HepG2 (cell line): ENCODE results near the gene ZNF513. TPM values are rescaled to one million over a fixed set of nuclear protein-coding genes. Genes with fewer than 3 reads are reported as not detected.
A peak's percentile ranks its signal among the peaks of the same experiment; 100 is the strongest.

Experiments
- ATAC-seq: fragments of 200-7000 bp; cut with Tn5 transposase; 3 replicates; pipeline ENCODE4 v1.9.1; 2020; ENCODE audit warnings: mild to moderate bottlenecking, moderate library complexity
- BruUV-seq: library from RNA; stranded (reverse); fragments of 400-500 nt; replicated peaks from 2 replicates; lab custom pipeline; 2021; lab: Mats Ljungman, UMichigan
- CTCF ChIA-PET: fragments of 300-600 bp; formaldehyde crosslinking; extraction: SDS; loops from one replicate; lab custom pipeline; 2021; ENCODE audit warnings: low total read pairs, inconsistent platforms, low intra/inter-chr PET ratio; lab: Yijun Ruan, JAX
- POLR2A ChIA-PET: fragments of 350-600 bp; sonication (Branson Sonifier 250); formaldehyde crosslinking; loops from one replicate; lab custom pipeline; 2020; ENCODE audit warnings: antibody characterized with exemption, inconsistent platforms; lab: Yijun Ruan, JAX
- DNase-seq: peaks from one replicate; pipeline ENCODE4 v3.0.0-alpha.2; 2015; ENCODE audit warnings: low spot score
- FAIRE-seq: peaks from 3 replicates; lab custom pipeline; 2011; peaks lifted over from hg19 to GRCh38; lab: Jason Lieb, UNC
- H2AFZ ChIP-seq: one replicate; pipeline ENCODE4 v1.6.1; 2011; ENCODE audit warnings: low read length, inconsistent platforms
- H3K27ac ChIP-seq: fragments of 300-600 bp; 3 replicates; pipeline ENCODE4 v1.8.0; 2011; ENCODE audit warnings: mixed run types, mild to moderate bottlenecking, mixed read lengths, low read length, inconsistent platforms; ENCODE audit not compliant: insufficient read depth; ENCODE audit errors: extremely low read length
- H3K27me3 ChIP-seq, 2 experiments: fragments of 200-600 bp in 1 of 2; 2 replicates in 1 of 2; 3 replicates in 1 of 2; pipeline versions ENCODE4 v1.6.0 to v1.8.0; 2011; ENCODE audit warnings: low read length in 2 of 2, mild to moderate bottlenecking in 2 of 2, moderate library complexity in 2 of 2, inconsistent platforms in 1 of 2; ENCODE audit not compliant: insufficient read depth in 2 of 2, control insufficient read depth in 1 of 2
- H3K36me3 ChIP-seq, 2 experiments: fragments of 200-600 bp in 1 of 2; replicated peaks in 1 of 2; 2 replicates in 1 of 2; 3 replicates in 1 of 2; pipeline versions ENCODE4 v1.5.1 to v1.8.0; 2011; ENCODE audit warnings: low read length in 2 of 2, inconsistent platforms in 1 of 2; ENCODE audit not compliant: insufficient read depth in 2 of 2, control insufficient read depth in 1 of 2
- H3K4me1 ChIP-seq: 2 replicates; pipeline ENCODE4 v1.5.1; 2012; ENCODE audit warnings: low read length, inconsistent platforms; ENCODE audit not compliant: insufficient read depth
- H3K4me2 ChIP-seq: 2 replicates; pipeline ENCODE4 v1.6.0; 2011; ENCODE audit warnings: low read depth, low read length, inconsistent platforms
- H3K4me3 ChIP-seq, 3 experiments: fragments of 200-600 bp in 1 of 3; sonication (generic), shearing (Covaris generic) in 1 of 3; replicated peaks in 1 of 3; 2 replicates each; pipeline ENCODE4 v1.5.1; 2011 to 2016; ENCODE audit warnings: low read length in 3 of 3, inconsistent platforms in 2 of 3, low read depth in 2 of 3, mild to moderate bottlenecking in 2 of 3, control low read depth in 1 of 3, mixed read lengths in 1 of 3; ENCODE audit not compliant: insufficient read depth in 1 of 3
- H3K79me2 ChIP-seq: one replicate; pipeline ENCODE4 v1.6.1; 2011; ENCODE audit warnings: low read length, inconsistent platforms; ENCODE audit not compliant: insufficient read depth
- H3K9ac ChIP-seq: 2 replicates; pipeline ENCODE4 v1.6.0; 2011; ENCODE audit warnings: mild to moderate bottlenecking, low read depth, low read length, inconsistent platforms; ENCODE audit not compliant: insufficient read depth
- H3K9me3 ChIP-seq: 2 replicates; pipeline ENCODE4 v1.5.1; 2012; ENCODE audit warnings: mild to moderate bottlenecking, low read length
- H4K20me1 ChIP-seq: 2 replicates; pipeline ENCODE4 v1.6.0; 2011; ENCODE audit warnings: inconsistent platforms, mild to moderate bottlenecking, low read length, moderate library complexity; ENCODE audit not compliant: insufficient read depth
- ARID4A ChIP-seq: sonication (generic); formaldehyde crosslinking; IDR thresholded peaks from 2 replicates; pipeline ENCODE4 v1.5.0; 2020; ENCODE audit warnings: mild to moderate bottlenecking, missing genetic modification reagents, borderline replicate concordance
- DZIP1 ChIP-seq: sonication (generic); formaldehyde crosslinking; IDR thresholded peaks from 2 replicates; pipeline ENCODE4 v1.5.0; 2020; ENCODE audit warnings: mild to moderate bottlenecking, missing genetic modification reagents
- LBX2 ChIP-seq: sonication (generic); formaldehyde crosslinking; IDR thresholded peaks from 2 replicates; pipeline ENCODE4 v1.5.0; 2020; ENCODE audit warnings: missing genetic modification reagents, mild to moderate bottlenecking, borderline replicate concordance
- MAX ChIP-seq: IDR thresholded peaks from 2 replicates; pipeline ENCODE4 v1.6.1; 2012; ENCODE audit warnings: inconsistent platforms
- SIX4 ChIP-seq: sonication (generic); formaldehyde crosslinking; IDR thresholded peaks from 2 replicates; pipeline ENCODE4 v1.4.0; 2020; ENCODE audit warnings: missing genetic modification reagents
- ZNF329 ChIP-seq: sonication (generic); formaldehyde crosslinking; IDR thresholded peaks from 2 replicates; pipeline ENCODE4 v1.9.0; 2021; ENCODE audit warnings: low read depth, mild to moderate bottlenecking, missing genetic modification reagents
- ZNF441 ChIP-seq: sonication (generic); formaldehyde crosslinking; IDR thresholded peaks from 2 replicates; pipeline ENCODE4 v1.7.0; 2021; ENCODE audit warnings: missing genetic modification reagents, borderline replicate concordance
- ZNF660 ChIP-seq: sonication (generic); formaldehyde crosslinking; IDR thresholded peaks from 2 replicates; pipeline ENCODE4 v1.5.1; 2020; ENCODE audit warnings: mild to moderate bottlenecking, low read depth, missing genetic modification reagents, borderline replicate concordance
- ZNF674 ChIP-seq: sonication (generic); formaldehyde crosslinking; IDR thresholded peaks from 2 replicates; pipeline ENCODE4 v1.5.0; 2020; ENCODE audit warnings: low read depth, mild to moderate bottlenecking, missing genetic modification reagents
- ZNF772 ChIP-seq: sonication (generic); formaldehyde crosslinking; IDR thresholded peaks from 2 replicates; pipeline ENCODE4 v1.5.0; 2020; ENCODE audit warnings: mild to moderate bottlenecking, missing genetic modification reagents
- ZSCAN30 ChIP-seq: sonication (generic); formaldehyde crosslinking; IDR thresholded peaks from 2 replicates; pipeline ENCODE4 v1.5.0; 2020; ENCODE audit warnings: mild to moderate bottlenecking, missing genetic modification reagents
- WGBS: methylation state at CpG from one replicate; pipeline ENCODE4 v1.1.6; 2017; ENCODE audit warnings: low lambda C conversion rate; 5-methylcytosine and 5-hydroxymethylcytosine counted together
- in situ Hi-C: cut with HindIII; loops from 2 replicates; pipeline ENCODE4 v1.10.0; 2017; ENCODE audit warnings: low pct_unique_long_range_greater_than_20kb; ENCODE audit not compliant: extremely low pct_ligation_motif_present
- intact Hi-C: fragments of 100-400 bp; cut with micrococcal nuclease; formaldehyde crosslinking; loops from one replicate; pipeline ENCODE4 v1.10.0; 2022; ENCODE audit not compliant: unreplicated experiment
- polyA plus RNA-seq, 8 experiments: library from polyadenylated mRNA; depleted of rRNA in 3 of 8; stranded (reverse) in 7 of 8; unstranded in 1 of 8; fragments of >200 nt; fragmentation: Illumina TruSeq in 4 of 8; extraction: Trizol in 4 of 8; gene quantifications; 2 replicates each; pipeline versions ENCODE4 v1.2.1 to v1.2.3, GENCODE V29; 2011 to 2016; ENCODE audit warnings: low read depth in 4 of 8, missing spikeins in 1 of 8, mixed read lengths in 1 of 8; ENCODE audit not compliant: insufficient read depth in 1 of 8
- total RNA-seq, 5 experiments: library from RNA; depleted of rRNA; stranded (reverse); fragments of >200 nt; fragmentation: Illumina TruSeq; extraction: Trizol; gene quantifications; 2 replicates each; pipeline ENCODE4 v1.2.3, GENCODE V29; 2016; ENCODE audit warnings: low read depth in 1 of 5

Gene ZNF513
- total and polyA plus RNA-seq, 2 of the 13 experiments (the other 11 are each of a cell fraction or from before 2014, with no cell fraction given): 4.9 to 6.3 TPM

GRCh38 chr2:27370816-27371620, 9.5 kb downstream of the ZNF513 start:
- ChIA-PET CTCF (interaction anchor here (1.1 to 2.5 kb wide), 2 partner anchors 50 to 212 kb away, joined by 3 to 15 read pairs; partner anchors contain the start of gene ZNF512), POLR2A (interaction anchor here (0.9 to 9.5 kb wide), 13 partner anchors 10 to 160 kb away, joined by 3 to 125 read pairs (median 6); partner anchors contain the start of genes ATRAID, GTF3C2, MPV17 and NRBP1)
- WGBS: 1% methylated on average over 22 of the region's 46 CpGs
- H3K9ac ChIP-seq: peak overlapping the region; percentile 97
- no peaks in the 10 kb centered on the region; a peak in 1 of 5 replicates for H3K27me3 ChIP-seq
- DNase-seq (no peak), FAIRE-seq (no peak), ATAC-seq (peak; percentile 53)
- peaks cover 41% of the 10 kb centered on the region for H3K4me1 ChIP-seq
- in situ Hi-C loops: loop anchor here (5.0 kb wide), 1 partner anchor 49 kb away; the partner anchor contains the start of gene MPV17
- no peaks in the 10 kb centered on the region for H3K9me3 ChIP-seq
- peaks cover 30 to 66% of the 10 kb centered on the region in 2 experiments for H3K36me3 ChIP-seq
- peak overlapping the region; percentile 83 for H3K27ac ChIP-seq
- H3K79me2 ChIP-seq: peaks cover 54% of the 10 kb centered on the region
- no peak overlapping the region for H2AFZ ChIP-seq
- peak overlapping the region; percentile 85 to 96 (median 95) for H3K4me3 ChIP-seq
- TSS peak; percentile 50 for BruUV-seq
- H3K4me2 ChIP-seq: peak overlapping the region; percentile 99
- H4K20me1 ChIP-seq: no peaks in the 10 kb centered on the region; the same call in 1 of the 2 replicates
- intact Hi-C loops: loop anchor here (1.0 to 10.0 kb wide), 4 partner anchors 14 to 116 kb away; partner anchors contain the start of gene GTF3C2
- TF ChIP-seq SIX4 (CRISPR knock-in tag) (no peak), ARID4A (peak; percentile 10; the same call in 1 of the 2 replicates), ZNF441 (CRISPR knock-in tag) (peak; percentile 39; the same call in 1 of the 2 replicates), DZIP1 (peak; percentile 15; the same call in 1 of the 2 replicates), ZNF660 (CRISPR knock-in tag) (0 out of 2 replicates have a peak, but pooled peaks have one; percentile 2), ZNF329 (peak; percentile 17), ZNF772 (CRISPR knock-in tag) (peak; percentile 33; the same call in 1 of the 2 replicates), ZSCAN30 (no peak), MAX (peak; percentile 93), LBX2 (CRISPR knock-in tag) (no peak), ZNF674 (CRISPR knock-in tag) (peak; percentile 93; the same call in 1 of the 2 replicates)
